MM.1S (cell line): ENCODE results near the gene PCDHB16.

ENCODE experiments used
- CTCF ChIP-seq: fragments of 300-600 bp; sonication (generic); IDR thresholded peaks from 2 replicates; pipeline ENCODE4 v1.5.1; 2016; ENCODE audit warnings: antibody characterized with exemption, low read length, mixed read lengths
- EZH2 ChIP-seq: fragments of 300-600 bp; sonication (generic); optimal IDR thresholded peaks from 2 replicates; pipeline ENCODE3; 2017; ENCODE audit warnings: low read depth, mild to moderate bottlenecking, antibody characterized with exemption, low read length, mixed read lengths
- EZH2phosphoT487 ChIP-seq: fragments of 300-600 bp; sonication (generic); IDR thresholded peaks from 2 replicates; pipeline ENCODE4 v1.6.1; 2018; ENCODE audit warnings: antibody characterized with exemption, low read length

GRCh38 chr5:141182248-141182647, at the start of gene PCDHB16:
- TF ChIP-seq CTCF: peak; percentile 40
- TF ChIP-seq EZH2: no peak
- TF ChIP-seq EZH2phosphoT487: no peak
